Activated effector memory CD4-positive, alpha-beta T cell treated with Interleukin-2 at 50 U/mL for 16 hours (primary cell): ENCODE measurements around the gene YJU2.
"Not testable (repeated sequence)": the region's sequence is repeated elsewhere in the genome, so short reads cannot be mapped to it uniquely, and the experiment has no call there.

Experiments used
- DNase-seq: peaks from one replicate; pipeline ENCODE4 v3.0.0-alpha.2; 2020

Gene YJU2

GRCh38 chr19:4229179-4229931, 17.5 kb upstream of the YJU2 start, which contains the start of gene EBI3:
EBI3 (plus strand) TSS chr19:4229523; CDS start chr19:4229551, 28 bp downstream.
- no peak for DNase-seq

GRCh38 chr19:4230237-4230636, 16.6 kb upstream of the YJU2 start:
- DNase-seq = not testable (repeated sequence)

DNA sequence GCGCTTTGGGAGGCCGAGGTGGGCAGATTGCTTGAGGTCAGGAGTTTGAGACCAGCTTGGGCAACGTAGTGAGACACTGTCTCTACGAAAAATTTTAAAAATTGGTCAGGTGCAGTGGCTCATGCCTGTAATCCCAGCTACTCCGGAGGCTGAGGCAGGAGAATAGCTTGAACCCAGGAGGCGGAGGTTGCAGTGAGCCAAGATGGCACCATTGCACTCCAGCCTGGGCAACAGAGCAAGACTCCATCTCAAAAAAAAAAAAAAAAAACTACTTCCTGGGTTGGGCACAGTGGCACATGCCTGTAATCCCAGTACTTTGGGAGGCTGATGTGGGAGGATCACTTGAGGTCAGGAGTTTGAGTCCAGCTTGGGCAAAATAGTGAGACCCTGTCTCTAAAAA, 15.4 kb upstream of the YJU2 start:
- not testable (repeated sequence) for DNase-seq

GRCh38 chr19:4232139-4232538, 14.7 kb upstream of the YJU2 start:
- DNase-seq = not testable (repeated sequence)

DNA sequence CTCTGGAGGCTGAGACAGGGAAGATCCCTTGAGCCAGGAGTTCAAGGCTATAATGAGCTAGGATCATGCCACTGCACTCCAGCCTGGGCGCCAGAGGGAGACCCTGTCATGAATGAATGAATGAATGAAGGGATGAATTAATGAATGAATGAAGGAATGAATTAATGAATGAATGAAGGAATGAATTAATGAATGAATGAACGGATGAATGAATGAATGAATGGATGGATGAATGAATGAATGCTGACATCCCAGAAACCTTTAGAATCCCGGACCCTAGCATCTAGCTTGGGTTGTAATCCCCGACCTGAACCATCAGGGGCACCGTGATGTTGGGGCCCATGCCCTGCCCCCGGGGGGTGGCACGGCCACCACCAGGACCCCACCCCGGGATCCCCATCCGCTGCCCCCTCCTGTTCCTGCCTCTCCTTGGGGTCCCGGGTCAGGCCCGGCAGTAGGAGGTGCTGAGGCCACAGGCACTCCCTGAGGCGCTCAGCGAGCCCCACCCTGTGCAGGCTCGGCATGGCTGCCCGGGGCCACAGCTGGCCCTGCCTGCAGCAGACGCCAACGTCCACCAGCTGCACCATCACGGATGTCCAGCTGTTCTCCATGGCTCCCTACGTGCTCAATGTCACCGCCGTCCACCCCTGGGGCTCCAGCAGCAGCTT, 14.1 kb upstream of the YJU2 start:
- no peak for DNase-seq

GRCh38 chr19:4233282-4233853, 13.5 kb upstream of the YJU2 start:
- DNase-seq = peak; percentile 43

DNA sequence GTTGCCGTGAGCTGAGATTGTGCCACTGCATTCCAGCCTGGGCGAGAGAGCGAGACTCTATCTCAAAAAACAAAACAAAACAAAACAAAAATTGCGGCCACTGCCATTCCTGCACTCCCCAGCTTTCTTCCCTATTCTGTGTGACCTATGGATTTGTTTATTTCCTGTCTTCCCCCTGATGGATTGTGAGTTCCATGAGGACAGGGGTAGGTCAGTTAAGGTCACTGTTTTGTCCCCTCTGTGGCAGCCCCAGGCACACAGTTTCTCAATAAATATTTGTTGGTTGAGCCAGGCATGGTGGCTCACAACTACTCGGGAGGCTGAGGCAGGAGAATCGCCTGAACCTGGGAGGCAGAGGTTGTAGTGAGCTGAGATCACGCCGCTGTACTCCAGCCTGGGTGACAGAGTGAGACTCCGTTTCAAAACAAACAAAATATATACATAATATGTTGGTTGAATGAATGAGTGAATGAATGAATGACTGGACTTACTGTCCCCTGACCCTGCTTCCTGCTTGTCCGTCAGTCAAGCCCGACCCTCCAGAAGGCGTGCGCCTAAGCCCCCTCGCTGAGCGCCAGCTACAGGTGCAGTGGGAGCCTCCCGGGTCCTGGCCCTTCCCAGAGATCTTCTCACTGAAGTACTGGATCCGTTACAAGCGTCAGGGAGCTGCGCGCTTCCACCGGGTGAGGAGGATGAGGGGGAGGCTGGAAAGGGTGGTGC, 12.6 kb upstream of the YJU2 start:
- no peak for DNase-seq

- DNase-seq = no peak
Measured at GRCh38 chr19:4234862-4235201, 12.0 kb upstream of the YJU2 start.

GRCh38 chr19:4237510-4237909, 9.4 kb upstream of the YJU2 start:
- not testable (repeated sequence) for DNase-seq

GRCh38 chr19:4238831-4239230, 8.0 kb upstream of the YJU2 start:
- no peak for DNase-seq

DNA sequence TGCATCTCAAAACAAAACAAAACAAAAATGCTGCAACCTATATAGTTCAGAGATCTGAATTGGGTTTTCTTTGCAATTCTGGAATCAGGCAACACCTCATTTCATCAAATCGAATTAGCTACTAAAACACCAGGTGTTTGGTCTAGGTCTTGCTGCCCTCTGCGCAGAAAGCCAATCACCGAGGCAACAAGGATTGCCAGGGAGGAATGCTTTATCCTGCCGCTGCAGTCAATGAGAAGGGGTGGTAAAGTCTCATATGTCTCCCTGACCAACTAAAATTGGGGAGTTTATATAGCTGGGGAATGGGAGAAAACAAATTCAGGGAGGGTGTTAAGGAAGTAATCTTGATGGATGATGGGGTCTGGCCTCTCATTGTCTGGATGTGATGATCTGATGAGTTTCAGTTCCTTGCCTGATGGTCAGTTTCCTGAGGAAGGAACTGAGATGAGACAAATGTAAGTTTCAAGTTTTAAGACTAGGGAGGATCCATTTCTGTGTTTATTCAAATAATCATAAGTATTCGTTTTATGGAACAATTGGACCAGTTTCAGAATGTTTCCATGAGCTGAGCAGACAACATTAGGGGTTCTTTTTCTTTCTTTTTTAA, 5.0 kb upstream of the YJU2 start:
- DNase-seq = no peak

GRCh38 chr19:4245938-4246337, 942 bp upstream of the YJU2 start:
- not testable (repeated sequence) for DNase-seq

DNA sequence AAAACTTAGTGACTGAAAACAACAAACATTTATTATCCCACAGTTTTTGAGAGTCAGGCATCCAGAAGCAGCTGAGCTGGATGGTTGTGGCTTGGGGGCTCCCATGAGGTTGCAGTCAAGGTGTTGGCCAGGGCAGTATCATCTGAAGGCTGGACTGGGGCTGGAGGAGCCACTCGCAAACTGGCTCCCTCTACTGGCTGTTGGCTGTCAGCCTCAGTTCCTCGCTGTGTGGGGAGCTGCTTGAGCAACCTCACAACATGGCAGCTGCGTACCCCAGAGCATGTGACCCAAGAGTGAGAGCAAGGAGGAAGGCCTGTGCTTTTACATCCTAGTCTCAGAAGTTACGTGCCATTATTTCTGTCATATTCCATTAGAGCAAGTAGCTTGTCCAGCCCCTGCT, 9.7 kb downstream of the YJU2 start:
- no peak for DNase-seq

- no peak for DNase-seq
Measured at GRCh38 chr19:4257025-4257424, 10.1 kb downstream of the YJU2 start.

GRCh38 chr19:4258181-4258580, 11.3 kb downstream of the YJU2 start:
- DNase-seq = no peak

DNA sequence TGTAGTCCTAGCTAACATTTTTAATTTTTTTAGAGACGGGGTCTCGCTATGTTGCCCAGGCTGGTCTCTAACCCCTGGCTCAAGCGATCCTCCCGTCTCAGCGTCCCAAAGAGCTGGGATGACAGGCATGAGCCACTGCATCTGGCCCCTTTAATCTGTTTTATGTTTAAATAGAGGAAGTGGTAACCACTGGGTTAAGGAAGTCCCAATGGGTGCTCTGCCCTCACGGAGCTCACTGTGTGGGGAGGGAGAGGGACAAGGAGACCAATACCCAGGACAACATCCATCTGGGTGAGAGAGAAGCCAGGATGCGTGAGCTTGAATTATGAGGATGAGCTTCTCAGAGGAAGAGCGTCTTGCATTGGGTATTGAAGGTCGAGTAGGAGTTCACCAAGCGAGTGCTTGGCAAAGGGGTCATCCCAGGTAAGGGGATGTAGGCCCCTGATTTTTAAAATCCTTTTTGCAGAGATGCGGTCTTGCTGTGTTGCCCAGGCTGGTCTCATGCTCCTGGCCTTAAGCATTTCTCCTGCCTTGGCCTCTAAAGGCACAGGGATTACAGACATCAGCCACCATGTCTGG, 13.8 kb downstream of the YJU2 start:
- no peak for DNase-seq

DNA sequence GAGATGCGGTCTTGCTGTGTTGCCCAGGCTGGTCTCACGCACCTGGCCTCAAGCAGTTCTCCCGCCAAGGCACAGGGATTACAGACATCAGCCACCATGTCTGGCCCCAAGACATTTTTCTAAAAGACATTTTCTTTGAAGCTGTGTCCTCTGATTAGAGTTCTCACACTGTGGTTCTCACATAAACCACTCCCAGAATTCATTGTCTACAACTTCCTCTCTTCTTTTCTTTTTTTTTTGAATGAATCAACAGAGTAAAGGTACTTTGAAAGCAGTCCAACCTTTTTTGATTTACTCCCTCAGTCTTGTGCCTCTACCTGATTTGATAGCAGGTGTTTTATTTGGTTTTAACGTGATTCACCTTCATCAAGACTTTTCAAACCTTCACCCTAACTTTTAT, 17.9 kb downstream of the YJU2 start:
- DNase-seq = no peak

DNA sequence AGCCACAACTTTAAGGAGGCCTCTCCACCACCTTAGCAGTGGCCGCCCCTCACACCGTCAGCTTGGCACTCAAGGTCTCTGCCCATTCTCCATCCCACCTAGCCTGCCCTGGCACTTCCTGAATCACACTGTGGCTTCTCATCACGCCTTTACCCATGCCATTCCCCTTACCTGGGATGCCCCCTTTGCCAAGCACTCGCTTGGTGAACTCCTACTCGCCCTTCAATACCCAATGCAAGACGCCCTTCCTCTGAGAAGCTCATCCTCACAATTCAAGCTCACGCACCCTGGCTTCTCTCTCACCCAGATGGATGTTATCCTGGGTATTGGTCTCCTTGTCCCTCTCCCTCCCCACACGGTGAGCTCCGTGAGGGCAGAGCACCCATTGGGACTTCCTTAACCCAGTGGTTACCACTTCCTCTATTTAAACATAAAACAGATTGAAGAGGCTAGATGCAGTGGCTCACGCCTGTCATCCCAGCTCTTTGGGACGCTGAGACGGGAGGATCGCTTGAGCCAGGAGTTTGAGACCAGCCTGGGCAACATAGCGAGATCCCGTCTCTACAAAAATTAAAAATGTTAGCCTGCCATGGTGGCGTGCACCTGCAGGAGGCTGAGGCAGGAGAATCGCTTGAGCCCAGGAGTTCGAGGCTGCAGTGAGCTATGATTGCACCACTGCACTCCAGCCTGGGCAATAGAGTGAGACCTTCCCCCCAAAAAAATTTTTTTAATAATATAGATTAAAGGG, 19.5 kb downstream of the YJU2 start:
- no peak for DNase-seq

DNA sequence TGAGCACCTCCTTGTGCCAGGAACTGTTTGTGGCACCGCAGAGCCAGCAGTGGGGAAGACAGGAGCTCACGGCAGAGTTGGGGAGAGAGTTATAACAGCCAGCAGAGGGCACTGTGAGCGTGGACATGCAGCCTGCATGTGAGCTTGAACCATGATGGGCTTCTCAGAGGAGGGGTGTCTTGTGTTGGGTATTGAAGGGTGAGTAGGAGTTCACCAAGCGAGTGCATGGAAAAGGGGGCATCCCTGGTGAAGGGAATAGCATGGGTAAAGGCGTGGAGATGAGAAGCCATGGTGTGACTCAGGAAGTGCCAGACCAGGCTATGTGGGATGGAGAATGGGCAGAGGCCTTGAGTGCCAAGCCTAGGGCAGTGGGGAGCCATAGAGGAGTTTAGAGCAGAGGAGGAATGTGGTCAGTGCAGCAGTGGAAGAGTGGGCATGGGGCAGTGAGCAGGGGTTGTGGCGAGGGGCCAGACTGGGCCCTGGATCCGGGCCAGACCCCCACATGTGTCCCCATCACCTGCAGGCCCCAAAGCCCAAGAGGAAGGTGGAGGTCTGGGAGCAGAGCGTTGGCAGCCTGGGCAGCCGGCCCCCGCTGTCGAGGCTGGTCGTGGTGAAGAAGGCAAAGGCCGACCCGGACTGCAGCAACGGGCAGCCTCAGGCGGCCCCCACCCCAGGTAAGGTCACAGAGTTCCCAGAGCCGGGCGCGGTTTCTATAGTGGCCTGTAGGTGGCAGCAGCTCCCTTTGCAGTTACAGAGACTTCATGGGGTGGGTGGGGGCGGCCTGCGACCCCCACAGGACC, 20.4 kb downstream of the YJU2 start:
- DNase-seq = peak; percentile 25

GRCh38 chr19:4267901-4268815, 21.3 kb downstream of the YJU2 start:
- no peak for DNase-seq
